C4-2B (cell line): ENCODE data around the gene RIMS1.

Source experiments
- CTCF ChIP-seq: fragments of 450-650 bp; conservative IDR thresholded peaks from 2 replicates; pipeline ENCODE4 v1.5.1; 2017; ENCODE audit warnings: mild to moderate bottlenecking
- ZFX ChIP-seq: fragments of 450-650 bp; IDR thresholded peaks from 2 replicates; pipeline ENCODE4 v1.6.1; 2017

GRCh38 chr6:72386324-72386723 lies 500.0 kb downstream of the RIMS1 start:
- no peak for TF ChIP-seq CTCF
- no peak for TF ChIP-seq ZFX
